HepG2 (cell line): Measurements from ENCODE around the gene TXNRD2. TPM values are rescaled to one million over a fixed set of nuclear protein-coding genes. Genes with fewer than 3 reads are reported as not detected.

Experiments
- CSRNP2 ChIP-seq: sonication (generic); formaldehyde crosslinking; conservative IDR thresholded peaks from 2 replicates; pipeline ENCODE4 v1.8.0; 2022; ENCODE audit warnings: low read depth, missing genetic modification reagents
- DR1 ChIP-seq: sonication (generic); formaldehyde crosslinking; IDR thresholded peaks from 2 replicates; pipeline ENCODE4 v1.8.0; 2021; ENCODE audit warnings: mild to moderate bottlenecking, missing genetic modification reagents, inconsistent platforms
- HDAC2 ChIP-seq: sonication (generic); formaldehyde crosslinking; IDR thresholded peaks from 2 replicates; pipeline ENCODE4 v1.4.0; 2020; ENCODE audit warnings: missing genetic modification reagents
- IKZF5 ChIP-seq: IDR thresholded peaks from 2 replicates; pipeline ENCODE4 v1.6.1; 2018; ENCODE audit warnings: missing genetic modification reagents, mild to moderate bottlenecking, missing compliant biosample characterization
- ISX ChIP-seq: sonication (generic); formaldehyde crosslinking; conservative IDR thresholded peaks from 2 replicates; pipeline ENCODE4 v1.5.0; 2020; ENCODE audit warnings: missing genetic modification reagents
- KDM3A ChIP-seq: IDR thresholded peaks from 2 replicates; pipeline ENCODE4 v1.6.1; 2018; ENCODE audit warnings: low read depth, missing compliant biosample characterization
- KDM5B ChIP-seq: sonication (generic); formaldehyde crosslinking; IDR thresholded peaks from 2 replicates; pipeline ENCODE4 v1.4.0; 2020; ENCODE audit warnings: missing genetic modification reagents, mild to moderate bottlenecking, borderline replicate concordance
- MXD1 ChIP-seq: sonication (generic); formaldehyde crosslinking; IDR thresholded peaks from 2 replicates; pipeline ENCODE4 v1.4.0; 2020; ENCODE audit warnings: mild to moderate bottlenecking, missing genetic modification reagents
- PITX1 ChIP-seq: sonication (generic); formaldehyde crosslinking; IDR thresholded peaks from 2 replicates; pipeline ENCODE4 v1.5.1; 2020; ENCODE audit warnings: mild to moderate bottlenecking, missing genetic modification reagents
- POLR2A ChIP-seq, 2 experiments: IDR thresholded peaks; 2 replicates each; pipeline ENCODE4 v1.6.1; 2011; ENCODE audit warnings: low read depth in 2 of 2, low read length in 2 of 2, mild to moderate bottlenecking in 1 of 2, moderate library complexity in 1 of 2; ENCODE audit not compliant: insufficient read depth in 1 of 2
- RERE ChIP-seq: IDR thresholded peaks from 2 replicates; pipeline ENCODE4 v1.6.1; 2016; ENCODE audit warnings: low read depth, missing genetic modification reagents, missing compliant biosample characterization
- RFXAP ChIP-seq: sonication (generic); formaldehyde crosslinking; IDR thresholded peaks from 2 replicates; pipeline ENCODE4 v1.4.0; 2020; ENCODE audit warnings: missing genetic modification reagents, borderline replicate concordance
- ZBTB39 ChIP-seq: sonication (generic); formaldehyde crosslinking; IDR thresholded peaks from 2 replicates; pipeline ENCODE4 v1.5.0; 2020; ENCODE audit warnings: missing genetic modification reagents
- ZBTB7B ChIP-seq: sonication (generic); formaldehyde crosslinking; IDR thresholded peaks from 2 replicates; pipeline ENCODE4 v1.4.0; 2020; ENCODE audit warnings: missing genetic modification reagents
- ZFX ChIP-seq: sonication (generic); formaldehyde crosslinking; IDR thresholded peaks from 2 replicates; pipeline ENCODE4 v1.4.0; 2020; ENCODE audit warnings: mild to moderate bottlenecking, low read depth, missing genetic modification reagents, moderate library complexity
- ZNF160 ChIP-seq: sonication (generic); formaldehyde crosslinking; IDR thresholded peaks from 2 replicates; pipeline ENCODE4 v1.8.0; 2022; ENCODE audit warnings: mild to moderate bottlenecking, inconsistent platforms, missing genetic modification reagents
- ZNF205 ChIP-seq: IDR thresholded peaks from 2 replicates; pipeline ENCODE4 v1.6.1; 2018; ENCODE audit warnings: missing biosample characterization, missing genetic modification reagents
- ZNF230 ChIP-seq: sonication (generic); formaldehyde crosslinking; IDR thresholded peaks from 2 replicates; pipeline ENCODE4 v1.4.0; 2020; ENCODE audit warnings: mild to moderate bottlenecking, missing genetic modification reagents
- ZNF614 ChIP-seq: IDR thresholded peaks from 2 replicates; pipeline ENCODE4 v1.6.1; 2018; ENCODE audit warnings: missing biosample characterization, missing genetic modification reagents, inconsistent platforms, borderline replicate concordance
- polyA plus RNA-seq, 8 experiments: library from polyadenylated mRNA; depleted of rRNA in 3 of 8; stranded (reverse) in 7 of 8; unstranded in 1 of 8; fragments of >200 nt; fragmentation: Illumina TruSeq in 4 of 8; extraction: Trizol in 4 of 8; gene quantifications; 2 replicates each; pipeline versions ENCODE4 v1.2.1 to v1.2.3, GENCODE V29; 2011 to 2016; ENCODE audit warnings: low read depth in 4 of 8, missing spikeins in 1 of 8, mixed read lengths in 1 of 8; ENCODE audit not compliant: insufficient read depth in 1 of 8
- total RNA-seq, 5 experiments: library from RNA; depleted of rRNA; stranded (reverse); fragments of >200 nt; fragmentation: Illumina TruSeq; extraction: Trizol; gene quantifications; 2 replicates each; pipeline ENCODE4 v1.2.3, GENCODE V29; 2016; ENCODE audit warnings: low read depth in 1 of 5

TXNRD2 gene
- total and polyA plus RNA-seq, 2 of the 13 experiments (the other 11 are each of a cell fraction or from before 2014, with no cell fraction given) = 17.5 to 18.6 TPM

GRCh38 chr22:19854778-19855503, 86.7 kb downstream of the TXNRD2 start, which contains the start of the genes GNB1L and RTL10 (continued):
- TF ChIP-seq CSRNP2 (CRISPR knock-in tag) (0 out of 2 replicates have a peak, but pooled peaks have one; percentile 65), RFXAP (CRISPR knock-in tag) (peak; percentile 70; the same call in 1 of the 2 replicates), KDM5B (CRISPR knock-in tag) (peak; percentile 90), KDM3A (CRISPR knock-in tag) (0 out of 2 replicates have a peak, but pooled peaks have one; percentile 62), ISX (CRISPR knock-in tag) (peak; percentile 67; the same call in 1 of the 2 replicates), ZNF160 (CRISPR knock-in tag) (peak; percentile 83), ZNF614 (peak; percentile 41; the same call in 1 of the 2 replicates), POLR2A (IDR thresholded peaks at IDR 0.05; ENCODE audit: insufficient read depth in 1 of 2, low read depth in 2 of 2, low read length in 2 of 2) (peak; percentile 96 to 97), PITX1 (CRISPR knock-in tag) (peak; percentile 22; the same call in 1 of the 2 replicates), ZNF205 (CRISPR knock-in tag) (peak; percentile 43; the same call in 1 of the 2 replicates), DR1 (CRISPR knock-in tag) (peak; percentile 93), HDAC2 (CRISPR knock-in tag) (peak; percentile 33; the same call in 1 of the 2 replicates), IKZF5 (no peak; the same call in none of the 2 replicates), ZBTB39 (CRISPR knock-in tag) (peak; percentile 86), ZBTB7B (CRISPR knock-in tag) (peak; percentile 50; the same call in 1 of the 2 replicates), ZFX (CRISPR knock-in tag) (peak; percentile 70; the same call in 1 of the 2 replicates), MXD1 (CRISPR knock-in tag) (peak; percentile 85), ZNF230 (CRISPR knock-in tag) (peak; percentile 90), RERE (CRISPR knock-in tag) (no peak)
